SK-N-SH treated with all-trans-retinoic acid at 6 μM for 48 hours (cell line): ENCODE measurements around the gene CLIP3.
A peak's percentile ranks its signal among the peaks of the same experiment; 100 is the strongest.

Experiments
- ATAC-seq: fragments of 200-7000 bp; cut with Tn5 transposase; 3 replicates; pipeline ENCODE4 v1.9.1; 2020; ENCODE audit warnings: mild to moderate bottlenecking, moderate library complexity
- ARNTL ChIP-seq: fragments of 450-650 bp; formaldehyde crosslinking; IDR thresholded peaks from 2 replicates; pipeline ENCODE4 v1.5.0; 2020; ENCODE audit warnings: low read depth, mild to moderate bottlenecking, moderate library complexity, borderline replicate concordance
- BACH2 ChIP-seq: fragments of 250-450 bp; sonication (Bioruptor Pico); IDR thresholded peaks from 2 replicates; pipeline ENCODE4 v1.9.0; 2021; ENCODE audit warnings: mild to moderate bottlenecking, borderline replicate concordance
- CSDC2 ChIP-seq: fragments of 250-450 bp; sonication (Bioruptor Pico); IDR thresholded peaks from 2 replicates; pipeline ENCODE4 v1.5.0; 2020; ENCODE audit warnings: mild to moderate bottlenecking, moderate library complexity
- CSRNP3 ChIP-seq: fragments of 250-450 bp; sonication (Bioruptor Pico); IDR thresholded peaks from 2 replicates; pipeline ENCODE4 v1.5.1; 2021; ENCODE audit warnings: mild to moderate bottlenecking, moderate library complexity
- ISL1 ChIP-seq: fragments of 250-450 bp; sonication (Bioruptor Pico); IDR thresholded peaks from 2 replicates; pipeline ENCODE4 v2.1.2; 2022; ENCODE audit warnings: mild to moderate bottlenecking, moderate library complexity
- PATZ1 ChIP-seq: fragments of 250-450 bp; sonication (Bioruptor Pico); IDR thresholded peaks from 2 replicates; pipeline ENCODE4 v1.8.0; 2020; ENCODE audit warnings: mild to moderate bottlenecking, moderate library complexity, borderline replicate concordance
- POU6F1 ChIP-seq: fragments of 250-450 bp; sonication (Bioruptor Pico); IDR thresholded peaks from 2 replicates; pipeline ENCODE4 v1.8.0; 2021; ENCODE audit warnings: low read depth, mild to moderate bottlenecking, moderate library complexity, borderline replicate concordance
- PPARA ChIP-seq: fragments of 250-450 bp; sonication (Bioruptor Pico); IDR thresholded peaks from 2 replicates; pipeline ENCODE4 v1.5.0; 2020; ENCODE audit warnings: mild to moderate bottlenecking, borderline replicate concordance
- RARB ChIP-seq: fragments of 250-450 bp; sonication (Bioruptor Pico); IDR thresholded peaks from 2 replicates; pipeline ENCODE4 v1.8.0; 2021; ENCODE audit warnings: mild to moderate bottlenecking, moderate library complexity
- SNAI2 ChIP-seq: fragments of 250-450 bp; sonication (Bioruptor Pico); IDR thresholded peaks from 2 replicates; pipeline ENCODE4 v1.5.0; 2020; ENCODE audit warnings: mild to moderate bottlenecking, moderate library complexity
- TCF4 ChIP-seq: fragments of 250-450 bp; sonication (Bioruptor Pico); IDR thresholded peaks from 2 replicates; pipeline ENCODE4 v1.8.0; 2021; ENCODE audit warnings: mild to moderate bottlenecking, moderate library complexity, borderline replicate concordance
- TOX ChIP-seq: fragments of 250-450 bp; sonication (Bioruptor Pico); IDR thresholded peaks from 2 replicates; pipeline ENCODE4 v1.8.0; 2021; ENCODE audit warnings: mild to moderate bottlenecking, moderate library complexity, borderline replicate concordance
- ZC3H10 ChIP-seq: fragments of 250-450 bp; sonication (Bioruptor Pico); IDR thresholded peaks from 2 replicates; pipeline ENCODE4 v1.5.1; 2021; ENCODE audit warnings: mild to moderate bottlenecking, moderate library complexity
- ZFP3 ChIP-seq: fragments of 250-450 bp; sonication (Bioruptor Pico); IDR thresholded peaks from 2 replicates; pipeline ENCODE4 v1.5.0; 2020; ENCODE audit warnings: mild to moderate bottlenecking, moderate library complexity
- ZFP30 ChIP-seq: fragments of 450-650 bp; formaldehyde crosslinking; IDR thresholded peaks from 2 replicates; pipeline ENCODE4 v1.5.0; 2022; ENCODE audit warnings: mild to moderate bottlenecking, moderate library complexity
- ZNF565 ChIP-seq: fragments of 450-650 bp; formaldehyde crosslinking; conservative IDR thresholded peaks from 2 replicates; pipeline ENCODE4 v1.5.0; 2020; ENCODE audit warnings: low read depth, mild to moderate bottlenecking, moderate library complexity
- ZNF70 ChIP-seq: fragments of 450-650 bp; formaldehyde crosslinking; IDR thresholded peaks from 2 replicates; pipeline ENCODE4 v1.5.0; 2020; ENCODE audit warnings: mild to moderate bottlenecking, moderate library complexity
- ZNF8 ChIP-seq: fragments of 450-650 bp; formaldehyde crosslinking; IDR thresholded peaks from 2 replicates; pipeline ENCODE4 v1.5.0; 2020; ENCODE audit warnings: mild to moderate bottlenecking, moderate library complexity
- TF ChIP-seq, protein P1 (sequence below): fragments of 250-450 bp; sonication (Bioruptor Pico); IDR thresholded peaks from 2 replicates; pipeline ENCODE4 v1.5.0; 2020; ENCODE audit warnings: mild to moderate bottlenecking, moderate library complexity
- TF ChIP-seq, protein P2 (sequence below): fragments of 250-450 bp; sonication (Bioruptor Pico); IDR thresholded peaks from 2 replicates; pipeline ENCODE4 v1.5.1; 2020; ENCODE audit warnings: low read depth, mild to moderate bottlenecking, moderate library complexity

Gene CLIP3

DNA sequence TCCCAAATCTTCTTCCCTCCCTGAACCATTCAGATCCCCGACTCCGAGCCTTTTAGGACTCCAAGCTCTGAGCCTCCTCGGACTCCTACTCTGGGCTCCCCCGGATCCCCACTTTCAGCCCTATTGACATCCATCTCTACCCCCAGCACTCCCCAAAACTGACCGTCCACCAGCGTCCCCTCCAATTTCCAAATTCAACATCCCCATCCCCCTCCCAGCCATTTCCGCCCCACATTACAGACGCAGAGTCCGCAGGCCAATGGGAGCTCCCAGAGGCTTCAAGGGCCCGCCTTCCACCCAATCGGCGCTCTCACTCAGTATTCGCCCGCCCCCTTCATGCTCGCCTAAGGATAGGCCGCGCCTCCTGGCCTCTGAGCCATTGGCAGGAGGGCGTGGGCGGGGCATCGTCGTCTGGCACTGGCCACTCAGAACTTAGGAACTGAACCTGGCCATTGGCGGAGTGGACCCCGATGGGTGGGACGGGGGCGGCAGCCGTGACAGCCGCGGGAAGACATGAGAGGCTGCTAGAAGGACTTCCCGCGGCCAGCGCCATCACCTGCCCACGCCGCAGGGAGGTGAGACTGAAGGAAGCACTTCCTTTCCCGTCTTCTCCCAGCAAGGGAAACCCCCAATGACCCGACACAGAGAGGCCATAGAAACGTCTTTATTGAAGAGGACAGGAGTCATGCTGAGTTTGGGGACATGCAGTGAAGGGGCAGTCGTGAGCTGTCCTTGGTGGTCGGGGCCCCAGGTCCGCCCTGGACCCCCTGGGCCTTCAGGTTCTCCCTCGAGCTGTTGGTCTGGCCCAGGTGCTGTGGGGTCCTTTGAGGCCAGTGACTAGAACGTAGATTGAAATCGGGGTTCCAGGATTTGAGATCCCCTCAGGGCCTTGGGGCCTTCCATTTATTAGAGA, 18.4 kb downstream of the CLIP3 start, which contains the start of gene ALKBH6:
ALKBH6 (minus strand) TSS at position 202 of the 913 bp plus-strand sequence. CDS start 816 bp downstream, outside the sequence.
- ATAC-seq = peak; percentile 98
- TF ChIP-seq ZFP3 (CRISPR knock-in tag) (no peak), PPARA (CRISPR knock-in tag) (no peak), CSDC2 (no peak), ZNF70 (no peak), TOX (CRISPR knock-in tag) (no peak), ZC3H10 (CRISPR knock-in tag) (no peak), ARNTL (no peak)
- TF ChIP-seq, protein P1, sequence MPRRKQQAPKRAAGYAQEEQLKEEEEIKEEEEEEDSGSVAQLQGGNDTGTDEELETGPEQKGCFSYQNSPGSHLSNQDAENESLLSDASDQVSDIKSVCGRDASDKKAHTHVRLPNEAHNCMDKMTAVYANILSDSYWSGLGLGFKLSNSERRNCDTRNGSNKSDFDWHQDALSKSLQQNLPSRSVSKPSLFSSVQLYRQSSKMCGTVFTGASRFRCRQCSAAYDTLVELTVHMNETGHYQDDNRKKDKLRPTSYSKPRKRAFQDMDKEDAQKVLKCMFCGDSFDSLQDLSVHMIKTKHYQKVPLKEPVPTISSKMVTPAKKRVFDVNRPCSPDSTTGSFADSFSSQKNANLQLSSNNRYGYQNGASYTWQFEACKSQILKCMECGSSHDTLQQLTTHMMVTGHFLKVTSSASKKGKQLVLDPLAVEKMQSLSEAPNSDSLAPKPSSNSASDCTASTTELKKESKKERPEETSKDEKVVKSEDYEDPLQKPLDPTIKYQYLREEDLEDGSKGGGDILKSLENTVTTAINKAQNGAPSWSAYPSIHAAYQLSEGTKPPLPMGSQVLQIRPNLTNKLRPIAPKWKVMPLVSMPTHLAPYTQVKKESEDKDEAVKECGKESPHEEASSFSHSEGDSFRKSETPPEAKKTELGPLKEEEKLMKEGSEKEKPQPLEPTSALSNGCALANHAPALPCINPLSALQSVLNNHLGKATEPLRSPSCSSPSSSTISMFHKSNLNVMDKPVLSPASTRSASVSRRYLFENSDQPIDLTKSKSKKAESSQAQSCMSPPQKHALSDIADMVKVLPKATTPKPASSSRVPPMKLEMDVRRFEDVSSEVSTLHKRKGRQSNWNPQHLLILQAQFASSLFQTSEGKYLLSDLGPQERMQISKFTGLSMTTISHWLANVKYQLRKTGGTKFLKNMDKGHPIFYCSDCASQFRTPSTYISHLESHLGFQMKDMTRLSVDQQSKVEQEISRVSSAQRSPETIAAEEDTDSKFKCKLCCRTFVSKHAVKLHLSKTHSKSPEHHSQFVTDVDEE (CRISPR knock-in tag) = no peak

- TF ChIP-seq ZNF565 = no peak
- no peak for ATAC-seq
Measured at GRCh38 chr19:36013280-36014011, 19.2 kb downstream of the CLIP3 start.

- TF ChIP-seq ZFP3 (CRISPR knock-in tag) (no peak), ZNF70 (no peak), CSDC2 (no peak), CSRNP3 (CRISPR knock-in tag) (no peak), ZNF8 (CRISPR knock-in tag) (no peak), POU6F1 (no peak), ZNF565 (no peak), TCF4 (CRISPR knock-in tag) (no peak), ZC3H10 (CRISPR knock-in tag) (no peak), PPARA (CRISPR knock-in tag) (no peak), ISL1 (no peak), SNAI2 (CRISPR knock-in tag) (no peak), TOX (CRISPR knock-in tag) (no peak), RARB (CRISPR knock-in tag) (no peak)
- TF ChIP-seq, protein P2, sequence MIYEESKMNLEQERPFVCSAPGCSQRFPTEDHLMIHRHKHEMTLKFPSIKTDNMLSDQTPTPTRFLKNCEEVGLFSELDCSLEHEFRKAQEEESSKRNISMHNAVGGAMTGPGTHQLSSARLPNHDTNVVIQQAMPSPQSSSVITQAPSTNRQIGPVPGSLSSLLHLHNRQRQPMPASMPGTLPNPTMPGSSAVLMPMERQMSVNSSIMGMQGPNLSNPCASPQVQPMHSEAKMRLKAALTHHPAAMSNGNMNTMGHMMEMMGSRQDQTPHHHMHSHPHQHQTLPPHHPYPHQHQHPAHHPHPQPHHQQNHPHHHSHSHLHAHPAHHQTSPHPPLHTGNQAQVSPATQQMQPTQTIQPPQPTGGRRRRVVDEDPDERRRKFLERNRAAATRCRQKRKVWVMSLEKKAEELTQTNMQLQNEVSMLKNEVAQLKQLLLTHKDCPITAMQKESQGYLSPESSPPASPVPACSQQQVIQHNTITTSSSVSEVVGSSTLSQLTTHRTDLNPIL (CRISPR knock-in tag) = no peak
- TF ChIP-seq, all 23 proteins: peak for 0
Measured at GRCh38 chr19:36010402-36010801, 22.3 kb downstream of the CLIP3 start.

DNA sequence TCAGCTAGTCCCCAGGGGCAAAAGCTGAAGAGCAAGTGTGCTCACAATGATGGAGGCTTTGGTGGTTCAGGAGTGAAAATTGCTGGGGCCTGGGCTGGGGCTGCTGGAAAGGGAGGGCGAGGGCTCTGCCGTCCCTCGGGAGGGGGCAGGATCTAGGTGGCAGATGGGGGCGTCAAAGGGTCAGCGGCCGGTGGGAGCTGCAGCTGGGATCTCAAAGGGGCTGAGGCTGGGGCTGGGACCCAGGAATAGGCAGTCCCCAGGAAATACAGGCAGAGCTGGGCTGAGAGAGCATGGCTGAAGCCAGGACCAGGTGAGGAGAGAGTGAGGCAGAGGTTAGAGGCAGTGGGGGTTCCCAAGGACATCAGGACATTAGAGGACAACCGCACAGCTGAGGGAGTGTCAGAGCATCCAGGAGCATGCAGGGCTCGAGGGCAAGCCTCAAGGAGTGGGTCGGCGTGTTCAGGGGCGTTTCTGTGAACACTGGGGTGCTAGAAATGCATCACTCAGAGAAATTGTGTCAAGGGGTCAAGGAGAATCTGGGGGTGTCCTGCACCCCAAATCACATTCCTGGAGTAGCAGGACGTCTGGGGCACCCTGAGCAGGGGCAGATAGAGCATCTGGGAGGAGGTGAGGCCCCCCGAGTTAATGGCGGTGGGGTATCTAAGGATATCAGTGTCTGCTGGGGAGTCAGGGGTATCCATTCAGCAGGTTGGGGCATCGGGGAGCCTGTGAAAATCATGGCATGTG, 22.9 kb downstream of the CLIP3 start:
- ATAC-seq = no peak
- TF ChIP-seq PATZ1 (CRISPR knock-in tag) (no peak), SNAI2 (CRISPR knock-in tag) (no peak), TOX (CRISPR knock-in tag) (no peak), RARB (CRISPR knock-in tag) (no peak), TCF4 (CRISPR knock-in tag) (no peak), ZFP30 (CRISPR knock-in tag) (no peak), BACH2 (no peak), ZFP3 (CRISPR knock-in tag) (no peak)
- TF ChIP-seq, protein P1 (CRISPR knock-in tag) = no peak

More at GRCh38 chr19:36010402-36010801, 22.3 kb downstream of the CLIP3 start:
- ATAC-seq = no peak
